ENCODE data around the gene STRIP2. TPM values are rescaled to one million over a fixed set of nuclear protein-coding genes. Genes with fewer than 3 reads are reported as not detected.

The STRIP2 gene
- polyA plus RNA-seq, 1 donor (not counting 4 experiments of a cell fraction or from before 2014, with no cell fraction given): 12.5 TPM

DNA sequence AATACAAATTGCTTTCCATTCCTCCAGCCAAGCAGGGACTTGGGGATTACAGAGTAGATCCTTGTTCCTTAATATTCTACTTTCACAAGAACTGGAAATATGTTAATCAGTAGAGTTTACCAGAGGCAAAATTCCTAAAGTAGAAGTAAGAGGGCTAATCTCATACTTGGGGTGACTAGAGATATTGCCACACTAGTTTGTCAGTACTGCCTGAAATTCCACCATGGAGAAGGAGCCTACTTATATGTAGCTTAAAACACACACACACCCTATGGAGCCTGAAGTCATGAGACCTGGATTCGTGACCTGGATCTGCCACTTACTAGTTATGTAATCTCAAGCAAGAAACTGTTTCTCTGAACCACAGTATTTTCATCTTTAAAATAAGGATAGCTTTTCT, 33.9 kb downstream of the STRIP2 start:
- peaks cover 14 to 17% of the 10 kb centered on the region in 2 experiments for H3K36me3 ChIP-seq (ENCODE audit: control insufficient read depth in 2 of 2, extremely low read depth in 1 of 2, insufficient read depth in 2 of 2, low read length in 2 of 2)

GRCh38 chr7:129468547-129468946, 34.3 kb downstream of the STRIP2 start:
- DNase-seq (ENCODE audit: low read depth, low spot score) (no peak), FAIRE-seq (no peak)
- H4K20me1 ChIP-seq (ENCODE audit: control insufficient read depth, extremely low read depth, insufficient read depth, low read length): no peaks in the 10 kb centered on the region
- H3K27me3 ChIP-seq (ENCODE audit: control insufficient read depth, extremely low read depth, insufficient read depth, low read length): no peaks in the 10 kb centered on the region
- no peaks in the 10 kb centered on the region for H3K9me1 ChIP-seq (ENCODE audit: control insufficient read depth, extremely low read depth, insufficient read depth, low read length)
- dilution Hi-C loops (cut with MboI; ENCODE audit: extremely low pct_ligation_motif_present, low sequenced_read_pairs): no loop called here
- H3K9ac ChIP-seq (ENCODE audit: control insufficient read depth, extremely low read depth, insufficient read depth, low read length): no peak overlapping the region
- H2AFZ ChIP-seq (ENCODE audit: control insufficient read depth, low read length): no peak overlapping the region
- TF ChIP-seq EZH2 (IDR thresholded peaks at IDR 0.05; ENCODE audit: low read length) (no peak), CTCF (optimal IDR thresholded peaks at IDR 0.05 in 1 of 3, IDR thresholded peaks at IDR 0.05 in 1 of 3, conservative IDR thresholded peaks at IDR 0.05 in 1 of 3; ENCODE audit: extremely low read depth in 1 of 3, insufficient read depth in 2 of 3, low read length in 3 of 3) (no peak)
- no peaks in the 10 kb centered on the region for H3K79me2 ChIP-seq (ENCODE audit: control insufficient read depth, insufficient read depth, low read length)
- peaks cover 10% of the 10 kb centered on the region for H3K4me1 ChIP-seq (ENCODE audit: control insufficient read depth, extremely low read depth, insufficient read depth, low read length)
- peaks cover 14% of the 10 kb centered on the region in 2 experiments for H3K36me3 ChIP-seq (ENCODE audit: control insufficient read depth in 2 of 2, extremely low read depth in 1 of 2, insufficient read depth in 2 of 2, low read length in 2 of 2)
- H3K9me3 ChIP-seq (ENCODE audit: control insufficient read depth, low read depth, low read length): no peaks in the 10 kb centered on the region
- H3K4me2 ChIP-seq (ENCODE audit: control insufficient read depth, extremely low read depth, insufficient read depth, low read depth, low read length): no peak overlapping the region
- H3K27ac ChIP-seq (ENCODE audit: control insufficient read depth, insufficient read depth, low read length): no peak overlapping the region
- H3K4me3 ChIP-seq (ENCODE audit: control insufficient read depth in 2 of 3, extremely low read depth in 1 of 3, insufficient read depth in 2 of 3, low read depth in 1 of 3, low read length in 3 of 3): no peak overlapping the region

More for the DNA sequence above, 33.9 kb downstream of the STRIP2 start:
- Histone ChIP-seq H3K79me2 (ENCODE audit: control insufficient read depth, insufficient read depth, low read length) (no peaks in the 10 kb centered on the region), H3K27ac (ENCODE audit: control insufficient read depth, insufficient read depth, low read length) (no peak overlapping the region), H3K4me2 (ENCODE audit: control insufficient read depth, extremely low read depth, insufficient read depth, low read depth, low read length) (no peak overlapping the region), H3K9ac (ENCODE audit: control insufficient read depth, extremely low read depth, insufficient read depth, low read length) (no peak overlapping the region), H3K9me1 (ENCODE audit: control insufficient read depth, extremely low read depth, insufficient read depth, low read length) (no peaks in the 10 kb centered on the region), H3K4me1 (ENCODE audit: control insufficient read depth, extremely low read depth, insufficient read depth, low read length) (peaks cover 10% of the 10 kb centered on the region), H4K20me1 (ENCODE audit: control insufficient read depth, extremely low read depth, insufficient read depth, low read length) (no peaks in the 10 kb centered on the region), H3K9me3 (ENCODE audit: control insufficient read depth, low read depth, low read length) (no peaks in the 10 kb centered on the region), H2AFZ (ENCODE audit: control insufficient read depth, low read length) (no peak overlapping the region), H3K4me3 (ENCODE audit: control insufficient read depth in 2 of 3, extremely low read depth in 1 of 3, insufficient read depth in 2 of 3, low read depth in 1 of 3, low read length in 3 of 3) (no peak overlapping the region), H3K27me3 (ENCODE audit: control insufficient read depth, extremely low read depth, insufficient read depth, low read length) (no peaks in the 10 kb centered on the region)
- no peak for TF ChIP-seq CTCF (optimal IDR thresholded peaks at IDR 0.05 in 1 of 3, IDR thresholded peaks at IDR 0.05 in 1 of 3, conservative IDR thresholded peaks at IDR 0.05 in 1 of 3; ENCODE audit: extremely low read depth in 1 of 3, insufficient read depth in 2 of 3, low read length in 3 of 3)
- TF ChIP-seq EZH2 (IDR thresholded peaks at IDR 0.05; ENCODE audit: low read length): no peak
- FAIRE-seq (no peak), DNase-seq (ENCODE audit: low read depth, low spot score) (no peak)
- dilution Hi-C loops (cut with MboI; ENCODE audit: extremely low pct_ligation_motif_present, low sequenced_read_pairs): no loop called here
